B cell (primary cell): ENCODE data around the gene FCER2.

Experiments
- EZH2 ChIP-seq: IDR thresholded peaks from 2 replicates; pipeline ENCODE4 v1.6.1; 2012; ENCODE audit warnings: borderline replicate concordance, low read depth, mild to moderate bottlenecking, moderate library complexity, low read length; ENCODE audit not compliant: insufficient read depth, poor library complexity, severe bottlenecking
- TF ChIP-seq, protein P1 (sequence below): fragments of 200-600 bp; IDR thresholded peaks from one replicate; pipeline ENCODE4 v1.8.0; 2022; ENCODE audit warnings: antibody characterized with exemption, mild to moderate bottlenecking

- TF ChIP-seq, protein P1, sequence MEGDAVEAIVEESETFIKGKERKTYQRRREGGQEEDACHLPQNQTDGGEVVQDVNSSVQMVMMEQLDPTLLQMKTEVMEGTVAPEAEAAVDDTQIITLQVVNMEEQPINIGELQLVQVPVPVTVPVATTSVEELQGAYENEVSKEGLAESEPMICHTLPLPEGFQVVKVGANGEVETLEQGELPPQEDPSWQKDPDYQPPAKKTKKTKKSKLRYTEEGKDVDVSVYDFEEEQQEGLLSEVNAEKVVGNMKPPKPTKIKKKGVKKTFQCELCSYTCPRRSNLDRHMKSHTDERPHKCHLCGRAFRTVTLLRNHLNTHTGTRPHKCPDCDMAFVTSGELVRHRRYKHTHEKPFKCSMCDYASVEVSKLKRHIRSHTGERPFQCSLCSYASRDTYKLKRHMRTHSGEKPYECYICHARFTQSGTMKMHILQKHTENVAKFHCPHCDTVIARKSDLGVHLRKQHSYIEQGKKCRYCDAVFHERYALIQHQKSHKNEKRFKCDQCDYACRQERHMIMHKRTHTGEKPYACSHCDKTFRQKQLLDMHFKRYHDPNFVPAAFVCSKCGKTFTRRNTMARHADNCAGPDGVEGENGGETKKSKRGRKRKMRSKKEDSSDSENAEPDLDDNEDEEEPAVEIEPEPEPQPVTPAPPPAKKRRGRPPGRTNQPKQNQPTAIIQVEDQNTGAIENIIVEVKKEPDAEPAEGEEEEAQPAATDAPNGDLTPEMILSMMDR = no peak
- TF ChIP-seq EZH2 = no peak
Observed at GRCh38 chr19:7743425-7743841, 41.5 kb upstream of the FCER2 start.
